GM15510 (cell line): ENCODE results near the gene AP4M1.

Source experiments
- POLR2A ChIP-seq: IDR thresholded peaks from 3 replicates; pipeline ENCODE4 v1.6.1; 2011; ENCODE audit warnings: borderline replicate concordance; ENCODE audit not compliant: insufficient read length; ENCODE audit errors: extremely low read depth

The AP4M1 gene

DNA sequence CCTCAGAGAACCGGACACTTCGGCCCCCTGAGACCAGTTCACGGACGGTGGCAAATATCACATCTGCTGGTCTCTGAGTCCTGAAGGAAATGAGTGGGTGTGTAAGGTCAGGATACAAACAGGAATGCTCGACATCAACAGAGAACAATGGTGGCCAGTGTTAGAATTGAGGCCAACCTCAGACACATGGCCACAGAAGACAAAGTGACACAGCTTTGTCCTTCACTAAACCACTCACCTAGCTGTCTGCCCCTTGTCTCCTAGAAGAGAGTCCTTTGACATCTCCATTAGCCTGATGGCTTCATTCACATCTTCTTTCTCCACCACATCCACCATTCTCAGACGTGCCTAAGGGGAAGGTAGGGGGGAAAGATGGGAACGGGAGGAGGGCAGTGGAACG, 8.4 kb upstream of the AP4M1 start:
- no peak for TF ChIP-seq POLR2A

DNA sequence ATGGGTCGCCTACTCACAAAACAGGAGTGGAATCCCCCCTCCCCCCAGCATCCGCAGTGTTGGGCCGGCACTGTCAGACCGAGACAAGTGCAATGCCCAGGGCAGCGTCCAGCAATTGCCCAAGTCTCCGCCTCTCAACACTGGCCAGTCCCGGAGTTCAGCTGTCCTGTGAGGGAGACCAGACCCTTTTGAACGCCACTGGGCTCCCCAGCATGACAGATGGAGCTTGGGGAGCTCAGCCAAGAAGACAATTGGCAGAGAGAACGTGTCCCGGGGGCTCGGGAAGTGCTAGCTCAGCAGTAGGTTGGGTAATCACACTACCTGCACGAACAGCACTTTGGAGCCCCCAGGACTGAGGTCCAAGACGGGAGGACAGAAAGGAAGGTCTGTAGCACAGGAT, 7.9 kb upstream of the AP4M1 start:
- TF ChIP-seq POLR2A = no peak

DNA sequence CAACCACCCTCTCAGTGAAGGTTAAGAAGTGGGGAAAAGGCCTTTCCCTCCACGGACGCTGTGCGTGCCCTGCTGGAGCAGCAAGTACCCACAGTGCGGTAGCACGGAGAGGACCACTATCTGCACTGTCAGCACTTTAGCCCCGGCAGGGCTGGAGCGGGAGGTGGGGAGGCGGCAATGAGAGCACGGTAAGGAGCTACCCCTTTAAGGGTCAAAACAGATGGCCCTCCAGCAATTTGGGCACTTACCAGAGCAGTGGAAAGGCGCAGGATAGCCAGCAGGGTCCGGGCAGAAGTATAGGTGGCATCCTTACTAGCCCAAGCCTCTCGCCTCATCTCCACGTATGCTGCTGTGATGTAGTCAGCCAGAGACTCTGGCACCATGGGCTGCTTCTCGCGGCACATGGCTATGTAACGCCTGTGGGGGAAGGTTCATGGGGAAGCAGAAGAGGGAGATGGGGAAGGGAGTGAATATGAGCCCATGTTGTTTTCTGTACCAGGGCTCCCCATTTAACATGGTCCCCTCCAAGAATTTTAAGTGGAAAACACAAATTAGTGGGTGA, 7.4 kb upstream of the AP4M1 start:
- TF ChIP-seq POLR2A = no peak

DNA sequence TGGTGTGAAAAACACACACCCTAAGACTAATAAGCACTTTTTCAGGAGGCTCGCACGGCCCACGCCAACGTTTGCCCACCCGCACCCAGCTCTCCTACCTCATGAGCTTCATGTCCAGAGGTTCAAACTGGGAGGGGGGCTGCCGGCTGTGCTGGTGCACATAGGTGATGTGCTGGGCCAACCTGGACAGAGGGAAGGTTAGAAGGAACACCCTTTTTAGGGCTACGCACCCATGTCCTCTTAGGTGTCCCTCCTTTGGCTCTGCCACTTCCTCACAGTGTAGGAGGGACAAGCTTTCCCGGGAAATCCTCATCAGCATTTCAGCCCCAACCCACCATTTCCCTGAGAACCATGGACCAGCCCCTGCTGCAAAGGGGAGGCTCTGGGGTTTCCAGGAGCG, 6.2 kb upstream of the AP4M1 start:
- no peak for TF ChIP-seq POLR2A

DNA sequence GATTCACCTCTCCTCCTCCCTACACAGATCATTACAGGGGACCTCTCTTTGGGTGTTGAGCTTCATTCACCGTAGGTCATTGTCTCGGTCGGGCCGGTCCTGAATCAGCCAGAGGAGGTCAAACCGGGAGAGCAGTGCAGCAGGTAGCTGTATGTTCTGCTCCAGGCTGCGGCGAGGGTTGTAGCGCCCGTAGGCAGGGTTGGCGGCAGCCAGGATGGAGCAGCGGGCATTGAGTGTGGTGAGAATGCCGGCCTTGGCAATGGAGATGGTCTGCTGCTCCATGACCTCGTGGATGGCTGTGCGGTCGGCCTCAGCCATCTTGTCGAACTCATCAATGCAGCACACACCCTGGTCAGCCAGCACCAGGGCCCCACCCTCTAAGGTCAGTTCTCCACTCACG, 5.7 kb upstream of the AP4M1 start:
- no peak for TF ChIP-seq POLR2A

DNA sequence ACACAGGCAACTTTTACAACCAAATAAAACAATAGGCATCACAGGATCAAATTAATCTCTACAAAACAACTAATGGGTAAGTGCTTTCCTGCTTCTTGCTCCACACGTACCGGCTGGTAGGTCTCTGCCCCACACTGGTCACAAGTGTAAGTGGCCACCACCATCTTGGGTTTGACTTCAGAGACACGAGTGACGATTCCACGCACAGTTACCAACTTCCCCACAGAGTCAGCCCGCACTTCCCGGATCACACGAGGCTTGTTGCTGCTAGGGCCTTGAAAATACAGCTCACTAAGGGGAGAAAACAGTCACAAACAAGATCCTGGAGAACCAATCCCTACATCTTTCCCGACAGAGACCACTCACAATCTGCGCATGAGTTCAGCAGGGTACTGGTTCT, 2.5 kb upstream of the AP4M1 start:
- no peak for TF ChIP-seq POLR2A

DNA sequence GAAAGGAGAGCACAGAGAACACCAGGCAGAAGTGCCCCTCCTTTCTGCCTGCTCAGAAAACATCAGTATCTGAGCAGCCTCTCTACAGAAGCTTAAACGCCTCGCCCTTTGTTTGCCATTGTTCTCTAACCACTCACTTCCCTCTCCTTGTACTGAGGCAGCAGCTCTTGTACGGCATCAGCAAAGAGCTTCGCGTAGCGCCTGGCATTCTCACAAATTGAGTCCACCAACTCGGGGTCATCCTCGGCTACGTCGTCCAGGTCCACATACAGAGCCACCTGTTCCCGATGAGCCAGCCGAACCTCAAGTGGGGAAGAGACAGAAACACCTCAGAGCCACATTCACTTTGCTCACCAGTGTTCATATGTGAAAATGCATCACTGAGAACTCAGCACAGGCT, 2.0 kb upstream of the AP4M1 start:
- no peak for TF ChIP-seq POLR2A

DNA sequence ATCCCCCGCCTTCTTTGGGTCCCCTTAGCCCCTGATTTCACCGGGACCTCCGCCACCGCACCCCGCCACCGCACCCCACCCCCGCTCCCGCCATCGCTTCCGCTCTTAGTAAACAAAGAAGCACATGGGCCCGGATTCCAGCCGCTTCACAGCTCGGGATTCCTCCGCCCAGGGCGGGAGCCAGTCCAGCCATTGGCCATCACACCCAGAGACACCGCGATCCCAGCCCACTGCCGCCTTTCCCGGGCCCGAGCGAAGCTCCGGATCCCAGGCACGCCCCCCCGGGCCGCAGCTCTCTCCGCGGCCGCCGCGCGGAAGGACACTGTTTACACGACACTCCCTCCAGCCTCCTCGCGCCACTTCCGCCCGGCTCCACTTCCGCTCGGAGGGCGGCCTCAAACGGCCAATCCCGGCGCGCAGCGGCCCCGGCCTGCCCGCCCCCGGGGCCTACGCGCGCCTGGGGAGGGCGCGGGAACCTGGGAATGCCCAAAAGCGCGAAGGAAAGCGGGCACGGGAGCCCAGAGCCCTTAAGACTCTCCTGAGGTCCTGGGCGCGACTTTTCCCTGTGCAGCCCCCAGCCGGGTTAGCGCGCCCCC, 925 bp upstream of the AP4M1 start:
- peak; percentile 33 for TF ChIP-seq POLR2A

DNA sequence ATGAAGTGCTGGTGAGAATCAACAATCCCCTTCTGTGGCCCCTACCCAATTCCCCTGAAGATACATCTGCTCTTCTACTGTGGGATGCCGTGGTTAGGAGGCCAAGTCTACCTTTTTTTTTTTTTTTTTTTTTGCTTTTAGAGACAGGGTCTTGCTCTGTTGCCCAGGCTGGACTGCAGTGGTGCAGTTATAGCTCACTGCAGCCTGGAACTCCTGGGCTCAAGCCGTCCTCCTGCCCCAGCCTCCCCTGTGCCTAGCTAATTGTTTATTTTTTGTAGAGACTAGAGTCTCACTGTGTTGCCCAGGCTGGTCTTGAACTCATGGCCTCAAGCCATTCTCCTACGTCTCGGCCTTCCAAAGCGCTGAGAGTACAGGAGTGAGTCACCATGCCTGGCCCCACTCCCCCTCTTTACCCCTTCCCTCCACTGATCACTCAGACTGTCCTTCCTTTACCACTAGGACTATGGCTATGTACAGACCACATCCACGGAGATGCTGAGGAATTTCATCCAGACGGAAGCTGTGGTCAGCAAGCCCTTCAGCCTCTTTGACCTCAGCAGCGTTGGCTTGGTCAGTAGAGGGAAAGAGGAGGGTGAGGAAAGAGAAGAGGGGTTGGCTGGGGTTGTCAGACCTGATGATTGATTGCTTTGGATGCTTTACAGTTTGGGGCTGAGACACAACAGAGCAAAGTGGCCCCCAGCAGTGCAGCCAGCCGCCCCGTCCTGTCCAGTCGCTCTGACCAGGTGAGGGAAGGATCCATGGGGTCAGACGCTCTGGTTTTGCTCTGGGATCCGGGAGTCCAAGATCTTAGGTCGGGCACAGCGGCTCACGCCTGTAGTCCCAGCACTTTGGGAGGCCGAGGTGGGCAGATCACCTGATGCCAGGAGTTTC, 1.8 kb downstream of the AP4M1 start:
- TF ChIP-seq POLR2A = no peak

DNA sequence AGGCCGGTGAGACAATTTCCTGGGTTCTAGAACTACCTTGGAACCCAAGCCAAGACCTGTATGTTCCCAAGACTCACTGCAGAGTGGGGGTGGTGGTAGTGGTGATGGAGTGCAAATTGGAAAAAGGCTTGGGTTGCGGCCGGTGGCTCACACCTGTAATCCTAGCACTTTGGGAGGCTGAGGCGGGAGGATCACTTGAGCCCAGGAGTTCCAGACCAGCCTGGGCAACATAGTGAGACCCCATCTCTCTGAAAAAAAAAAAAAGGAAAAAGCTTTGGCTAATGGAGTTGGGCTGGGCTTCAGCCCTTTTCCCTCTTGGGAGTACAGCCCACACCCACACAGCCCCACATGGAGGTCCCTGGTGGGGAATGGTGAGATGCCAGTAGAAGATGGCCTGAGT, 4.1 kb downstream of the AP4M1 start:
- TF ChIP-seq POLR2A = no peak

DNA sequence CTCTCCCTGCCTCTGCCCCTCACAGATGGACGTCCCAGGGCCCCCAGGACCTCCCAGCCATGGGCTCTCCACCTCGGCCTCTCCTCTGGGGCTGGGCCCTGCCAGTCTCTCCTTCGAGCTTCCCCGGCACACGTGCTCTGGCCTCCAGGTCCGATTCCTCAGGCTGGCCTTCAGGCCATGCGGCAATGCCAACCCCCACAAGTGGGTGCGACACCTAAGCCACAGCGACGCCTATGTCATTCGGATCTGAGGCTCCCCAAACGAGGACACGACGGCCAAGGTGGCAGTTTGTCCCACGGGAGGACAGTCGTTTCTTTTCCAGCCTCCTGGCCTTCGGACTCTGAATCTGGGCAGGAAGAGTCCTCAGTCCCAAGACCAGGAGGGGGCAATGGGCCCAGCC, 5.2 kb downstream of the AP4M1 start:
- no peak for TF ChIP-seq POLR2A

DNA sequence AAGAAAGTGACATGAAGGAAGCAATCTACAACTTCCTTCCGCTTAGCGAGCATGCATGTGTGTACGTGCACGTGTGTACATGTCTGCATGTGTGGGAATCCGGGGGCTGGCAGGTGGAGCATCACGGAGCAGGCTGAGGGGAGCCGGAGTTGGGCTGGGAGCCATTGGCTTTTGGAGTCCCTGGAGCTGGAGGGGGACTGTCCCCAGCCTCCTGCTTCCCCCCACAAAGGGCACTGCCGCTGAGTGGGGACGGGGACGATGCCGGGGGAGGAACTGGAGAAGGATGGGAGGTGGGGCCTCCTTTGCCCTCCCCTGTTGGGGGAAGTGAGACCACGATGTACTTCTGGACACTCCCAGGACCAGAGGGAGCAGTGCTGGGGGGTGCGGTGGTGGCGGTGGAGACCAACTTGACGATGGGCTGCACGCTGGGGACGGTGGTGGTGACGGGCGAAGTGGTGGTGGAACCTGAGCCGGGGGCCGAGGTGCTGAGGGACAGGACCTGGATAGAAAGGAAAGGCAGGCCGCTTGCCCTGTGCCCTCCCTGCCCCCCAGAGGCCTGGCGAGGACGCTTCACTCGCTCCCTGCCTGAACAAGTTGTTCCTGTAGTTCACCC, 5.8 kb downstream of the AP4M1 start:
- TF ChIP-seq POLR2A = no peak

DNA sequence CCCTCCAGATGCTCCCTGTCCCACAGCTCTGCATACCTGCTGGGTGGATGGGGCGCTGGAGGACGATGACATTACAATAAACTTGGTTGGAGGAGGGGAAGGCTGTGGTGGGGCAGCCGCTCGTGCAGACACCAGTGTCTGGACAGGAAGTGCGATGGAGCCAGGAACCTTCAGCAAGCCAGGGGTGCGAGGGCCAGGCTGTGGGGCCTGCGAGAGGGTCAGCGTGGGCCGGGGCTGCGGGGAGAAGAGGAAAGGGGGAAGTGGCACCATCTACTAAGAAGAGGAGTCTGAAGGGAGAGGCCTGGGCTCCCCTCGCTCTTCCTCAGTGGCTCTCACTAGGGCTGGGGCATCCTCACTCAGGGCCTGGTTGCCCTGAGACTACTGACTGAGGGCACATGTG, 6.4 kb downstream of the AP4M1 start:
- TF ChIP-seq POLR2A = no peak

DNA sequence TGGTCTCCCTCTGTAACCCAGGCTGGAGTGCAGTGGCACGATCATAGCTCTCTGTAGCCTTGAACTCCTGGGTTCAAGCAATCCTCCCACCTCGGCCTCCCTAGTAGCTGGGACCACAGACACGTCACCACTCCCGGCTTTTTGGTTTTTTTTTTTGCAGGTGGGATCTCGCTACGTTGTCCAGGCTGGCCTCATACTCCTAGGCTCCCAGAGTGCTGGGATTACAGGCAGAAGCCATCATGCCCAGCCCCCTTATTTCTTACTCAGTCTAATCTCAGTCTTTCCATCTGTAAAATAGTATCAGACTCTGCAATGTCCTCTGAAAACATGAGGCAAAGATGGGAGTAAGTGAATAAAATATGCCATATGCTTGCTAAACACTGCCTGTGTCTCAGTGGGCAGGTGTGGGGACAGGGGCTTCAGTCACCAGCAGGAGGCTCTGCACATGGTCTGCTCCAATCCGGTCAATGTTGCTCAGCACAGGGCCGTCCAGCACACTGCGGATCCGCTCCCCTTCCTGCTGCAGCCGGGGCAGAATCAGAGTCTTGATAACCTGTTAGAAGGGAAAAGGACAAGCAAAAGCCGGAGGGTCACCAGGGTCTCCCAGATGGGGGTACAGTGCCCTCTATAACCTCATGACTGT, 8.2 kb downstream of the AP4M1 start:
- TF ChIP-seq POLR2A = no peak

DNA sequence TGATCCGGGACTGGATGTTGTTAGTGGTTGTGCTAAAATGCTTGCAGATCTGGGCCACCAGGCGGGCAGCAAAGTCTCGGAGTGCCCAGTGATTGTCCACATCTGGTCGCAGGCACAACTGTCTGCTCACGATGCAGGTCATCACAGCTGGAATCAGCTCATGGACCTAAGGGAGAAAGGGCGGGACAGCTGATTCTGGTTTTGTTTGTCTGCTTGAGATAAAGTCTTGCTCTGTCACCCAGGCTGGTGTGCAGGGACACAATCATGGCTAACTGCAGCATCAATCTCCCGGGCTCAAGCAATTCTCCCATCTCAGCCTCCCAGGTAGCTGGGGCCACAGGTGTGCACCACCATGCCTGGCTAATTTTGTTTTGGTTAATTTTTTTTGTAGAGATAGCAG, 9.7 kb downstream of the AP4M1 start:
- no peak for TF ChIP-seq POLR2A

DNA sequence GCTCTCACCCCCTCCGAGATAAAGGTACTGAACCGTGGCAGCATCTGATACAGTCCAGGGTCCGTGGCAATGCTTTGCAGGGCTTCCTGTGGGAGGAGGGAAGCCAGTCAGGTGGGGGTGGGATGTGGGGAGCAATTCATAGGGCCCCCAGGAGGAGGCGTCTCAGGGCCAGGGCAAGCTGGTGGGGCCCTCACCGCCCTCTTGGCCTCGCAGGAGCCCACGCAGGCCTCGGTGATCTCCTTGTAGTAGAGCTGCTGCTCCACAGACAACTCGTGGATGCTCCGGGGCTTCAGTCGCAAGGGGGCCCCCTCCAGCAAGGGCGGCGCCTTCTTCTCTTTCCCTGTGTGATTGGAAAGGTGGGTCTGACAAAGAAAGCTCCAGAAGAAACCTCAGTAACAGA, 10.5 kb downstream of the AP4M1 start:
- TF ChIP-seq POLR2A = no peak

DNA sequence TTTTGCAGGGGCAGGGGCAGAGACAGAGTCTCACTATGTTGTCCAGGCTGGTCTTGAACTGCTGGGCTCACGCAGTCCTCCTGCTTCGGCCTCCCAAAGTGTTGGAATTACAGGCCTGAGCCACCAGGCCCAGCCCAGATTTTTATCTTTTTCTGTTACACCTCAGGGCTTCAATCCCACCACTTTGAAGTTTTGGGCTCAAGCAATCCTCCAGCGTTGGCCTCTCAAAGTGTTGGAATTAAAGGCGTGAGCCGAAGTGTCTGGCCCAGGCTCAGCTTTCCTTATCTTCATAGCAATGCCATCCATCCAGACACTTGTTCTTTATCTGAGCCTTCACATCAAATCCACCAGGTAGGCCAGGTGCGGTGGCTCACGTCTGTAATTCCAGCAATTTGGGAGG, 13.6 kb downstream of the AP4M1 start:
- no peak for TF ChIP-seq POLR2A
